ENCODE measurements around the gene RASSF9. TPM values are rescaled to one million over a fixed set of nuclear protein-coding genes. Genes with fewer than 3 reads are reported as not detected.

The RASSF9 gene
- total RNA-seq, 1 donor from 2014 or later, result not detected

GRCh38 chr12:85866986-85867776 is 31.0 kb upstream of the RASSF9 start:
- no peak for DNase-seq
- Mint-ChIP-seq H3K36me3 (ENCODE audit: unreplicated experiment) (peaks cover 4% of the 10 kb centered on the region), H3K27ac (ENCODE audit: unreplicated experiment) (no peak overlapping the region), H3K9me3 (ENCODE audit: unreplicated experiment) (peaks cover 3% of the 10 kb centered on the region), H3K4me1 (ENCODE audit: low read depth, unreplicated experiment) (peaks cover 7% of the 10 kb centered on the region), H3K4me3 (ENCODE audit: unreplicated experiment) (no peak overlapping the region), H3K27me3 (ENCODE audit: unreplicated experiment) (no peaks in the 10 kb centered on the region)
- TF ChIP-seq CTCF (IDR thresholded peaks at IDR 0.05; ENCODE audit: partially characterized antibody, unreplicated experiment), result peak; percentile 88

GRCh38 chr12:85865890-85866289 is 29.7 kb upstream of the RASSF9 start:
- peak; percentile 63 for DNase-seq
- no peak overlapping the region for H3K4me3 Mint-ChIP-seq (ENCODE audit: unreplicated experiment)
- H3K9me3 Mint-ChIP-seq (ENCODE audit: unreplicated experiment), result peaks cover 4% of the 10 kb centered on the region
- TF ChIP-seq CTCF (IDR thresholded peaks at IDR 0.05; ENCODE audit: partially characterized antibody, unreplicated experiment), result no peak
- H3K27me3 Mint-ChIP-seq (ENCODE audit: unreplicated experiment), result no peaks in the 10 kb centered on the region
- peaks cover 4% of the 10 kb centered on the region for H3K36me3 Mint-ChIP-seq (ENCODE audit: unreplicated experiment)
- H3K27ac Mint-ChIP-seq (ENCODE audit: unreplicated experiment), result no peak overlapping the region
- H3K4me1 Mint-ChIP-seq (ENCODE audit: low read depth, unreplicated experiment), result peaks cover 7% of the 10 kb centered on the region

GRCh38 chr12:85856966-85857365 is 20.8 kb upstream of the RASSF9 start:
- no peak for DNase-seq
- no peak for TF ChIP-seq CTCF (IDR thresholded peaks at IDR 0.05; ENCODE audit: partially characterized antibody, unreplicated experiment)
- peaks cover 5% of the 10 kb centered on the region for H3K9me3 Mint-ChIP-seq (ENCODE audit: unreplicated experiment)
- peaks cover 2% of the 10 kb centered on the region for H3K4me1 Mint-ChIP-seq (ENCODE audit: low read depth, unreplicated experiment)
- H3K36me3 Mint-ChIP-seq (ENCODE audit: unreplicated experiment), result peaks cover 6% of the 10 kb centered on the region
- H3K4me3 Mint-ChIP-seq (ENCODE audit: unreplicated experiment), result no peak overlapping the region
- no peak overlapping the region for H3K27ac Mint-ChIP-seq (ENCODE audit: unreplicated experiment)
- no peaks in the 10 kb centered on the region for H3K27me3 Mint-ChIP-seq (ENCODE audit: unreplicated experiment)

DNA sequence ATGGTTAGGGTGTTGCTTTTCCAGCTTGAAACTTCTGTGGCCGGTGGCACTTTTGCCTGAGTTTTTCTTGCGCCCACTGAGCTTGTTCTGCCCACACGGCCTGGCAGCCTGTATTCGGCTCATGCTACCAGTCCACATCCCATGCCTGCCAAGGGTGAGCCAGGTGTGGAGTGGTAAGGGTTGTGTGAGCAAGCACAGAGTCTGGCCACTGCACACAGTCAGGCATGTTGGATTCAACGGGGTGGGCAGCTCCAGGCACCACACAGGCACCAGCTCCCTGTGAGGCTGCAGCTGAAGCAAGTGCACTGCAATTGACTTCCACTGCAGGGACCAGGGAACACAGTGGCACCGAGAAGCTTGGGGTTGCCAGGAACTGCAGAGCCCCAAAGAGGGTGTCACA is 19.1 kb upstream of the RASSF9 start:
- Mint-ChIP-seq H3K9me3 (ENCODE audit: unreplicated experiment) (peaks cover 4% of the 10 kb centered on the region), H3K36me3 (ENCODE audit: unreplicated experiment) (peaks cover 6% of the 10 kb centered on the region), H3K4me1 (ENCODE audit: low read depth, unreplicated experiment) (peaks cover 3% of the 10 kb centered on the region), H3K27me3 (ENCODE audit: unreplicated experiment) (no peaks in the 10 kb centered on the region), H3K27ac (ENCODE audit: unreplicated experiment) (no peak overlapping the region), H3K4me3 (ENCODE audit: unreplicated experiment) (no peak overlapping the region)
- no peak for DNase-seq
- no peak for TF ChIP-seq CTCF (IDR thresholded peaks at IDR 0.05; ENCODE audit: partially characterized antibody, unreplicated experiment)

DNA sequence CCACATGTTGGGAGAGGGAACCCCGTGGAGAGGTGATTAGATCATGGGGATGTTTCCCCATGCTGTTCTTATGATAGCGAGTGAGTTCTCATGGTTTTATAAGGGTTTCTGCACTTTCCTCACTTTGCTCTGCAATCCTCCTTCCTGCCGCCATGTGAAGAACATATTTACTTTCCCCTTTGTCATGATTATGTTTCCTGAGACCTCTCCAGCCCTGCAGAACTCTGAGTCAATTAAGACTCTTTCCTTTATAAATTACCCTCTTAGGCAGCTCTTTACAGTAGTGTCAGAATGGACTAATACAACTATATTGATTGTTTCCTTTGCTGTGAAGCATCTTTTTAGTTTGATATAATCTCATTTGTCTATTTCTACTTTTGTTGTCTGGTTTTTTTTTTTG is 13.1 kb upstream of the RASSF9 start:
- Mint-ChIP-seq H3K27ac (ENCODE audit: unreplicated experiment) (no peak overlapping the region), H3K4me3 (ENCODE audit: unreplicated experiment) (no peak overlapping the region), H3K36me3 (ENCODE audit: unreplicated experiment) (no peaks in the 10 kb centered on the region), H3K9me3 (ENCODE audit: unreplicated experiment) (peaks cover 2% of the 10 kb centered on the region), H3K4me1 (ENCODE audit: low read depth, unreplicated experiment) (peaks cover 4% of the 10 kb centered on the region), H3K27me3 (ENCODE audit: unreplicated experiment) (no peaks in the 10 kb centered on the region)
- no peak for DNase-seq
- no peak for TF ChIP-seq CTCF (IDR thresholded peaks at IDR 0.05; ENCODE audit: partially characterized antibody, unreplicated experiment)
